ENCODE data around the gene SETDB1. TPM values are rescaled to one million over a fixed set of nuclear protein-coding genes. Genes with fewer than 3 reads are reported as not detected.

SETDB1 gene
- total RNA-seq, 4 donors from 2014 or later: 20.5 to 39.5 (median 25.3) TPM

- Histone ChIP-seq H3K9me3 (no peaks in the 10 kb centered on the region), H3K27ac (no peak overlapping the region), H3K36me3 (no peaks in the 10 kb centered on the region), H3K27me3 (no peaks in the 10 kb centered on the region), H3K4me3 (no peak overlapping the region), H3K4me1 (peaks cover 0 to 6% (median 0%) of the 10 kb centered on the region in 3 donors)
- no peak for DNase-seq
- TF ChIP-seq POLR2A (IDR thresholded peaks at IDR 0.05) (no peak), CTCF (IDR thresholded peaks at IDR 0.05) (no peak)
- 93 to 100% methylated on average over 3 to 6 of the region's 6 CpGs for WGBS, 2 donors
- intact Hi-C loops (cut with DNase I): no loop called here
Measured at GRCh38 chr1:150905301-150905700, 20.9 kb upstream of the SETDB1 start.

GRCh38 chr1:150906329-150906728 lies 19.8 kb upstream of the SETDB1 start:
- no peak for TF ChIP-seq CTCF (IDR thresholded peaks at IDR 0.05)
- no peak for TF ChIP-seq POLR2A (IDR thresholded peaks at IDR 0.05)
- Histone ChIP-seq H3K36me3 (no peaks in the 10 kb centered on the region), H3K27me3 (no peaks in the 10 kb centered on the region), H3K4me3 (no peak overlapping the region), H3K27ac (no peak overlapping the region), H3K4me1 (peaks cover 0 to 6% (median 0%) of the 10 kb centered on the region in 3 donors), H3K9me3 (no peaks in the 10 kb centered on the region)
- intact Hi-C loops (cut with DNase I): no loop called here
- DNase-seq: no peak
- WGBS, 2 donors: 83 to 92% methylated on average over 1 of the region's 1 CpG

- no peaks in the 10 kb centered on the region for H3K27me3 ChIP-seq
- no peaks in the 10 kb centered on the region for H3K36me3 ChIP-seq
- no peak for DNase-seq
- H3K4me1 ChIP-seq: peaks cover 0 to 6% (median 0%) of the 10 kb centered on the region in 3 donors
- H3K27ac ChIP-seq: no peak overlapping the region
- H3K9me3 ChIP-seq: no peaks in the 10 kb centered on the region
- TF ChIP-seq POLR2A (IDR thresholded peaks at IDR 0.05) (no peak), CTCF (IDR thresholded peaks at IDR 0.05) (no peak)
- no peak overlapping the region for H3K4me3 ChIP-seq
- 73 to 100% methylated on average over 1 to 2 of the region's 2 CpGs for WGBS, 2 donors
- intact Hi-C loops (cut with DNase I): no loop called here
Measured at GRCh38 chr1:150906813-150907212, 19.4 kb upstream of the SETDB1 start.

DNA sequence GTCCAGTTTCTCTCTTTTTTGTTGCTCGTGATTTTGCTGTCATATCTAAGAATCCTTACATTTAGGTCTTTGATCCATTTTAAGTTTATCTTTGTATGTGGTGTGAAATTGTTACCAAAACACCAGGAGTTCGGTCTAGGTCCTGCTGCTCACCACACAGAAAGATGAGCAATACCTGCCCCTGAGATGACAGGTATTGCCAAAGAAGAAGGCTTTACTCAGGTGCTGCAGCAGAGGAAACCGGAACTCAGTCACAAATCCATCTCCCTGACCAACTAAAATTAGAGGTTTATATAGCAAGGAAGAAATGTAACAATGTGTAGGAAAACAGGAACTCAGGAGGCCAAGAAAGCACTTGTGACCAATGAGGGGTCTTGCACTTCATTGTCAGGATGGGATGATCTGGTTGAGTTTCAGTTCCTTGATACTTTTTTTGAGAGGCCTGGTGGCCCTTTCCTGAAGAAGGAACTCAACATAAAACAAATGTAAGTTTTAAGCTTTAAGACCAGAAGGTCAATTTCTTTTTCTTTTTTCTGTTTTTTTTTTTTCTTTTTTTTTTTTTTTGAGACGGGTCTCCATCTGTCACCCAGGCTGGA lies 16.5 kb upstream of the SETDB1 start:
- DNase-seq: no peak
- H3K9me3 ChIP-seq: no peaks in the 10 kb centered on the region
- peaks cover 0 to 6% (median 0%) of the 10 kb centered on the region in 3 donors for H3K4me1 ChIP-seq
- no peaks in the 10 kb centered on the region for H3K27me3 ChIP-seq
- 87 to 89% methylated on average over 4 of the region's 4 CpGs for WGBS, 2 donors
- no peak for TF ChIP-seq POLR2A (IDR thresholded peaks at IDR 0.05)
- no peak for TF ChIP-seq CTCF (IDR thresholded peaks at IDR 0.05)
- intact Hi-C loops (cut with DNase I): no loop called here
- H3K36me3 ChIP-seq: no peaks in the 10 kb centered on the region
- H3K4me3 ChIP-seq: no peak overlapping the region
- no peak overlapping the region for H3K27ac ChIP-seq

DNA sequence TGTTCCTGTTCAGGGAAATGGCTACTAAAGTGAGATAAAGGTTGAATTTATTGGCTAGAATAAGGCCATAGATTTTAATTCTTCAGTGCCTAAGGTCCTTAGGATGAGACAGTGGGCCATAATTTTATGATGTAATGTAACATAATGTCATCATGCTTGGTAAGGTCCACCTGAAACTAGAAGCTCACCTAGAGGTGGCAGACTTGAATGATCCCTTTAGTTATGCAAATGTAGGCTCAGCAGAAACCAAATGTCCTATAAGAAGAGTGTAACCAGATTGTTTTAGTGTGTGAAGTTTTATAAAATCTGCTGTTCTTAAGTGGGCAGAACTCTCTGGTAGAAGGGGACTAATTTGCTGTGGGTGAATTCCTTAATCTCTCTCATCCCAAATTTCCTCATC lies 13.5 kb upstream of the SETDB1 start:
- H3K9me3 ChIP-seq: no peaks in the 10 kb centered on the region
- no peak for DNase-seq

More for the DNA sequence above, 13.5 kb upstream of the SETDB1 start:
- intact Hi-C loops (cut with DNase I): no loop called here
- Histone ChIP-seq H3K36me3 (no peaks in the 10 kb centered on the region), H3K4me3 (no peak overlapping the region), H3K4me1 (no peaks in the 10 kb centered on the region), H3K27me3 (no peaks in the 10 kb centered on the region), H3K27ac (no peak overlapping the region)
- no peak for TF ChIP-seq CTCF (IDR thresholded peaks at IDR 0.05)
- TF ChIP-seq POLR2A (IDR thresholded peaks at IDR 0.05): no peak
